Mesenchymal stem cell (in vitro differentiated cells and primary cell): ENCODE measurements around the gene DENND1C.
A peak's percentile ranks its signal among the peaks of the same experiment; 100 is the strongest.

Source experiments
- DNase-seq: peaks from one replicate; pipeline ENCODE4 v3.0.0-alpha.2; 2013
- H2AFZ ChIP-seq: one replicate; pipeline ENCODE4 v1.6.1; 2013; ENCODE audit warnings: low read depth, mild to moderate bottlenecking, control low read depth, inconsistent platforms, low read length, moderate library complexity
- H2AK5ac ChIP-seq: 2 replicates; pipeline ENCODE4 v1.6.1; 2013; ENCODE audit warnings: low read length, moderate library complexity, mild to moderate bottlenecking, inconsistent platforms; ENCODE audit not compliant: severe bottlenecking
- H2BK120ac ChIP-seq: one replicate; pipeline ENCODE4 v1.6.1; 2013; ENCODE audit warnings: low read depth, mild to moderate bottlenecking, inconsistent platforms, low read length, moderate library complexity
- H2BK12ac ChIP-seq, 2 experiments: one replicate each; pipeline ENCODE4 v1.6.1; 2013; ENCODE audit warnings: inconsistent platforms in 2 of 2, low read length in 2 of 2, mild to moderate bottlenecking in 2 of 2, moderate library complexity in 2 of 2, control low read depth in 1 of 2
- H2BK15ac ChIP-seq: one replicate; pipeline ENCODE4 v1.6.1; 2013; ENCODE audit warnings: mild to moderate bottlenecking, low read depth, inconsistent platforms; ENCODE audit not compliant: poor library complexity, severe bottlenecking
- H2BK5ac ChIP-seq: 2 replicates; pipeline ENCODE4 v1.6.1; 2013; ENCODE audit warnings: low read depth, mild to moderate bottlenecking, low read length, control low read depth, inconsistent platforms; ENCODE audit not compliant: poor library complexity, severe bottlenecking
- H3K14ac ChIP-seq, 2 experiments: one replicate each; pipeline ENCODE4 v1.6.1; 2013; ENCODE audit warnings: inconsistent platforms in 2 of 2, low read length in 2 of 2, control low read depth in 1 of 2, mild to moderate bottlenecking in 1 of 2, moderate library complexity in 1 of 2
- H3K18ac ChIP-seq, 2 experiments: one replicate each; pipeline ENCODE4 v1.6.1; 2013; ENCODE audit warnings: inconsistent platforms in 2 of 2, low read length in 2 of 2, control low read depth in 1 of 2, low read depth in 1 of 2, mild to moderate bottlenecking in 1 of 2
- H3K23ac ChIP-seq, 2 experiments: one replicate each; pipeline ENCODE4 v1.6.1; 2013; ENCODE audit warnings: inconsistent platforms in 2 of 2, low read length in 2 of 2, mild to moderate bottlenecking in 2 of 2, moderate library complexity in 2 of 2, control low read depth in 1 of 2
- H3K27ac ChIP-seq: 2 replicates; pipeline ENCODE4 v1.5.1; 2013; ENCODE audit warnings: mild to moderate bottlenecking, moderate library complexity, low read length, control low read depth, inconsistent platforms; ENCODE audit not compliant: poor library complexity, severe bottlenecking
- H3K27me3 ChIP-seq, 2 experiments: 2 replicates each; pipeline versions ENCODE4 v1.6.1 to v1.7.0; 2013; ENCODE audit warnings: low read length in 2 of 2, mild to moderate bottlenecking in 2 of 2, moderate library complexity in 2 of 2, control low read depth in 1 of 2, inconsistent platforms in 1 of 2; ENCODE audit not compliant: control insufficient read depth in 1 of 2, insufficient read depth in 1 of 2
- H3K36me3 ChIP-seq, 2 experiments: 2 replicates each; pipeline versions ENCODE4 v1.6.1 to v1.7.0; 2013; ENCODE audit warnings: low read length in 2 of 2, control low read depth in 1 of 2, inconsistent platforms in 1 of 2, low read depth in 1 of 2, mild to moderate bottlenecking in 1 of 2; ENCODE audit not compliant: insufficient read depth in 2 of 2, control insufficient read depth in 1 of 2
- H3K4ac ChIP-seq, 2 experiments: one replicate each; pipeline ENCODE4 v1.6.1; 2013; ENCODE audit warnings: inconsistent platforms in 2 of 2, low read length in 2 of 2, mild to moderate bottlenecking in 2 of 2, moderate library complexity in 2 of 2, control low read depth in 1 of 2, low read depth in 1 of 2
- H3K4me1 ChIP-seq: 2 replicates; pipeline ENCODE4 v1.6.1; 2013; ENCODE audit warnings: low read depth, low read length, control low read depth; ENCODE audit not compliant: control insufficient read depth, insufficient read depth
- H3K4me2 ChIP-seq: 2 replicates; pipeline ENCODE4 v1.6.1; 2013; ENCODE audit warnings: low read length, mild to moderate bottlenecking, inconsistent platforms; ENCODE audit not compliant: poor library complexity, severe bottlenecking
- H3K4me3 ChIP-seq, 2 experiments: 2 replicates each; pipeline versions ENCODE4 v1.5.1 to v1.7.0; 2013; ENCODE audit warnings: low read length in 2 of 2, mild to moderate bottlenecking in 2 of 2, control low read depth in 1 of 2, low read depth in 1 of 2; ENCODE audit not compliant: insufficient read depth in 1 of 2
- H3K79me1 ChIP-seq: replicated peaks from 2 replicates; pipeline ENCODE4 v1.6.1; 2013; ENCODE audit warnings: mild to moderate bottlenecking, control low read depth, low read length, inconsistent platforms; ENCODE audit not compliant: poor library complexity, severe bottlenecking
- H3K9ac ChIP-seq: 2 replicates; pipeline ENCODE4 v1.7.0; 2013; ENCODE audit warnings: mild to moderate bottlenecking, low read length, moderate library complexity
- H3K9me3 ChIP-seq: 2 replicates; pipeline ENCODE4 v1.7.0; 2013; ENCODE audit warnings: mild to moderate bottlenecking, low read length; ENCODE audit not compliant: control insufficient read depth
- H4K8ac ChIP-seq: one replicate; pipeline ENCODE4 v1.6.1; 2013; ENCODE audit warnings: inconsistent platforms, mild to moderate bottlenecking, low read length, moderate library complexity
- H4K91ac ChIP-seq: one replicate; pipeline ENCODE4 v1.6.1; 2013; ENCODE audit warnings: mild to moderate bottlenecking, low read length, inconsistent platforms
- WGBS: methylation state at CpG from one replicate; pipeline ENCODE4 v1.1.7; 2013; ENCODE audit warnings: mixed read lengths; 5-methylcytosine and 5-hydroxymethylcytosine counted together

The DENND1C gene

GRCh38 chr19:6501740-6502648 lies 20.4 kb upstream of the DENND1C start, which contains the start of gene TUBB4A:
TSS of gene TUBB4A (minus strand) at chr19:6502309. CDS start at chr19:6502212, 97 bp downstream.
- Histone ChIP-seq H3K18ac (no peak within 1 kb of the TSS), H3K23ac (no peak within 1 kb of the TSS), H3K27ac (no peak within 1 kb of the TSS), H3K36me3 (peaks cover 0 to 3% of the 10 kb centered on the region in 2 experiments), H3K79me1 (no peaks in the 10 kb centered on the region), H3K27me3 (peaks cover 35 to 55% of the 10 kb centered on the region in 2 experiments), H2BK15ac (no peak within 1 kb of the TSS), H2BK5ac (no peak within 1 kb of the TSS), H3K4me1 (peaks cover 17% of the 10 kb centered on the region), H3K14ac (no peak within 1 kb of the TSS), H2BK120ac (no peak within 1 kb of the TSS), H4K91ac (no peak within 1 kb of the TSS), H3K4me2 (peak within 1 kb of the TSS; percentile 97), H2BK12ac (no peak within 1 kb of the TSS), H3K9ac (no peak within 1 kb of the TSS), H3K4ac (no peak within 1 kb of the TSS), H4K8ac (no peak within 1 kb of the TSS), H2AK5ac (no peak within 1 kb of the TSS), H3K9me3 (no peaks in the 10 kb centered on the region), H3K4me3 (peak within 1 kb of the TSS in 1 of 2 experiments; percentile 71), H2AFZ (no peak within 1 kb of the TSS)
- DNase-seq = no peak
- 7% methylated on average over 32 of the region's 71 CpGs for WGBS

GRCh38 chr19:6500837-6501739 lies 19.5 kb upstream of the DENND1C start:
- Histone ChIP-seq H3K4me2 (peak overlapping the region; percentile 97), H3K14ac (no peak overlapping the region), H2BK12ac (no peak overlapping the region), H2AK5ac (no peak overlapping the region), H3K9me3 (no peaks in the 10 kb centered on the region), H3K27ac (no peak overlapping the region), H3K36me3 (peaks cover 0 to 3% of the 10 kb centered on the region in 2 experiments), H3K27me3 (peaks cover 35 to 55% of the 10 kb centered on the region in 2 experiments), H2BK5ac (no peak overlapping the region), H3K9ac (no peak overlapping the region), H2BK15ac (no peak overlapping the region), H4K91ac (no peak overlapping the region), H3K79me1 (no peaks in the 10 kb centered on the region), H3K18ac (no peak overlapping the region), H3K4ac (no peak overlapping the region), H3K4me3 (peak overlapping the region in 1 of 2 experiments; percentile 71), H3K4me1 (peaks cover 17% of the 10 kb centered on the region), H2AFZ (no peak overlapping the region), H4K8ac (no peak overlapping the region), H2BK120ac (no peak overlapping the region), H3K23ac (no peak overlapping the region)
- WGBS = 60% methylated on average over 18 of the region's 24 CpGs
- no peak for DNase-seq

- no peak overlapping the region for H4K8ac ChIP-seq
- peaks cover 35 to 55% of the 10 kb centered on the region in 2 experiments for H3K27me3 ChIP-seq
- H2BK5ac ChIP-seq = no peak overlapping the region
- no peak overlapping the region for H3K14ac ChIP-seq
- no peak overlapping the region for H3K4ac ChIP-seq
- 79% methylated on average over 17 of the region's 17 CpGs for WGBS
- H2BK12ac ChIP-seq = no peak overlapping the region
- no peaks in the 10 kb centered on the region for H3K9me3 ChIP-seq
- H2BK120ac ChIP-seq = no peak overlapping the region
- peaks cover 0 to 11% of the 10 kb centered on the region in 2 experiments for H3K36me3 ChIP-seq
- no peak overlapping the region for H2AK5ac ChIP-seq
- H3K4me1 ChIP-seq = peaks cover 16% of the 10 kb centered on the region
- no peak overlapping the region for H3K27ac ChIP-seq
- no peak overlapping the region for H3K23ac ChIP-seq
- DNase-seq = no peak
- H3K9ac ChIP-seq = no peak overlapping the region
- no peak overlapping the region for H3K18ac ChIP-seq
- H3K4me2 ChIP-seq = no peak overlapping the region
- no peak overlapping the region for H3K4me3 ChIP-seq
- no peak overlapping the region for H2AFZ ChIP-seq
- no peak overlapping the region for H2BK15ac ChIP-seq
- no peaks in the 10 kb centered on the region for H3K79me1 ChIP-seq
- no peak overlapping the region for H4K91ac ChIP-seq
Observed at GRCh38 chr19:6499052-6499790, 17.6 kb upstream of the DENND1C start.
